Activated T-helper 2 cell treated with anti-CD3 and anti-CD28 coated beads, Interferon-gamma antibody, Interleukin-2, Interleukin-4, amounts not matched to agents 10 μg/mL and 5 μg/mL and 100 μg/mL, durations not matched to agents 14 hours and 24 hours and 36 hours (primary cell): ENCODE results near the gene NFE2L3. TPM values are rescaled to one million over a fixed set of nuclear protein-coding genes. Genes with fewer than 3 reads are reported as not detected.

ENCODE experiments used
- DNase-seq: peaks from one replicate; pipeline ENCODE4 v3.0.0; 2021; ENCODE audit warnings: low spot score
- H3K27ac Mint-ChIP-seq: one replicate; pipeline ENCODE4 v1.8.0; 2021; ENCODE audit warnings: mixed read lengths
- H3K27me3 Mint-ChIP-seq: one replicate; pipeline ENCODE4 v1.8.0; 2021; ENCODE audit warnings: low read depth, mixed read lengths
- H3K36me3 Mint-ChIP-seq: one replicate; pipeline ENCODE4 v1.8.0; 2021; ENCODE audit warnings: low read depth, mixed read lengths
- H3K4me1 Mint-ChIP-seq: one replicate; pipeline ENCODE4 v1.8.0; 2021; ENCODE audit warnings: low read depth, mixed read lengths
- H3K4me3 Mint-ChIP-seq: one replicate; pipeline ENCODE4 v1.8.0; 2021; ENCODE audit warnings: low read depth, mild to moderate bottlenecking, moderate library complexity, mixed read lengths
- H3K9me3 Mint-ChIP-seq: one replicate; pipeline ENCODE4 v1.8.0; 2021; ENCODE audit warnings: mixed read lengths
- intact Hi-C: fragments of 100-400 bp; cut with micrococcal nuclease; formaldehyde crosslinking; loops from one replicate; pipeline ENCODE4 v1.15.1; 2023
- total RNA-seq: library from RNA; stranded (reverse); gene quantifications from 2 replicates; pipeline ENCODE4 v1.2.3, GENCODE V29; 2022

NFE2L3 gene
- total RNA-seq, 1 donor from 2014 or later, result 44.6 TPM

DNA sequence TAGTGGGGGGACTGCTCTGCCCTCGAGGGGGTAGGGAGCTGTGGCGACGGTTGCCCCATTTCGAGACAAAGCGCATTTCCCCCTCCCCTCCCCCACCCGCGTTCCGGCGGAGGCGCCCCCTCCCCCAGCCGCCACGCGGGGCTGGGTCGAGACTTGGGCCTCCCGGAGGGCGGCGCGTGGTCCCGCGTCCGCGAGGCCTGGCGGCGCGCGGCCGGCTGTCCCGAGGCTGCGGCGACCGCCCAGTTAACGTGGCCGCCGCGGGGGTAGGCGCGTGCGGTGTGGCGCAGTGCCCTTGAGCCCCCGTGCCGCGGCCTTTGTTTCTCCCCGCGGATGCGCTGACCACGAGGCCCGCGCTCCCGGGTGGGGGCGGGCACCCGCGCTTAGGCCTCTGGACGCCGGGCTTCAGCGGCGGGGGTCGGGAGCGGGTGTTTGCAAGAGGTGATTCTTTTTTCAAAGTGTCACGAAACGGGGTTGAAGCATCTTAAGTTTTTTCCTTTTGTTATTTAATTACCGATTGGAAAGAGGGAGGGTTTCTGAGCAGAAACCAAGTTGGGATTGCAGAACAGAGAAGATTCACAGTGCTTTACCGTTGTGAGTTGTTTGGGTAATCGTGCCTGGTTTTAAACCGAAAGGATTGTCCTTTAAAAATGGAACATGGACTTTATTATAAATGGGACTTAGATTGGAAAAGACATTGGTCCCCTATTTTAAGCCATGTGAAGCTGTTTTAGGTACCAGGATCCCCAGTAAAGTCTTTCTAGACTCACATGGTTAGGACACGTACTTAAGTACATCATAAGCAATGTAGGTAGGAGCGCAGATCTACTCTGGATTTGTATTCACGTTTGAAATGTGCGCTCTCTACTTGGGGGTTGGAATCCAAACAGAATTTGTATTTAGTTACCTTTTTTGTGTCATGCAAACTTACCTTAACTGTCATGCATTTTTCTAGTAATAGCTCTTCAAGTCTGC, 50.3 kb downstream of the NFE2L3 start:
- Mint-ChIP-seq H3K4me1 (peaks cover 42% of the 10 kb centered on the region), H3K27ac (peak overlapping the region; percentile 88), H3K27me3 (no peaks in the 10 kb centered on the region), H3K36me3 (peaks cover 87% of the 10 kb centered on the region), H3K4me3 (peak overlapping the region; percentile 87), H3K9me3 (no peaks in the 10 kb centered on the region)
- peak; percentile 41 for DNase-seq
- intact Hi-C loops, result loop anchor here (5.0 to 10.0 kb wide), 3 partner anchors 75 to 660 kb away; partner anchors contain the start of gene SKAP2

DNA sequence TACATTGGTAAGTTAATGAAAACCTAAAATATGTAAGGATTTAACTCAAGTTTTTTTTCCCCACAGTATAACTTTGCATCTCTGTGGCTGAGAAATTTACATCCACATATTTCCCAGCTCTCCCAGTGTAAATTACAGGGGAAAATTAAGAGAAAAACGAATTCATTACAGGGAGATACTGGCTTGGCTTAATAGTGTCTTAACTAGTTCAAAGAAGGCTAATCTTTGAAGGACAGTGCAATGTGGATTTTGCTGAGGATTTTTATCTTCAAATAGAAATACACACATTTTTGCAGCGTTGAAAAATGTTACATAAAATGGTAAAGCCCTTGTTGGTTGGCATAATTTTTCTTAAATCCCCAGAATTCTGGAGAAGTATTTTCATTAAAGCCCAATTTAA, 51.0 kb downstream of the NFE2L3 start:
- Mint-ChIP-seq H3K27ac (peak overlapping the region; percentile 88), H3K9me3 (no peaks in the 10 kb centered on the region), H3K4me1 (peaks cover 43% of the 10 kb centered on the region), H3K27me3 (no peaks in the 10 kb centered on the region), H3K4me3 (peak overlapping the region; percentile 87), H3K36me3 (peaks cover 85% of the 10 kb centered on the region)
- no peak for DNase-seq
- intact Hi-C loops, result loop anchor here (5.0 to 10.0 kb wide), 3 partner anchors 74 to 659 kb away; partner anchors contain the start of gene SKAP2

- intact Hi-C loops, result loop anchor here (10.0 kb wide), 1 partner anchor 457 kb away; no protein-coding TSS in a partner anchor
- Mint-ChIP-seq H3K27ac (no peak overlapping the region), H3K36me3 (peaks cover 88% of the 10 kb centered on the region), H3K4me3 (no peak overlapping the region), H3K27me3 (no peaks in the 10 kb centered on the region), H3K9me3 (no peaks in the 10 kb centered on the region), H3K4me1 (peaks cover 42% of the 10 kb centered on the region)
- no peak for DNase-seq
Observed at GRCh38 chr7:26208040-26208439, 56.0 kb downstream of the NFE2L3 start.

GRCh38 chr7:26212921-26213718, 61.1 kb downstream of the NFE2L3 start:
- Mint-ChIP-seq H3K27me3 (no peaks in the 10 kb centered on the region), H3K9me3 (no peaks in the 10 kb centered on the region), H3K4me1 (peaks cover 11% of the 10 kb centered on the region), H3K27ac (no peak overlapping the region), H3K4me3 (no peak overlapping the region), H3K36me3 (peaks cover 52% of the 10 kb centered on the region)
- intact Hi-C loops, result no loop called here
- DNase-seq, result no peak

- intact Hi-C loops, result no loop called here
- no peak for DNase-seq
Observed at GRCh38 chr7:26213807-26214515, 62.0 kb downstream of the NFE2L3 start.

GRCh38 chr7:26216049-26216448, 64.1 kb downstream of the NFE2L3 start:
- Mint-ChIP-seq H3K27ac (no peak overlapping the region), H3K4me1 (peaks cover 8% of the 10 kb centered on the region), H3K4me3 (no peak overlapping the region), H3K36me3 (peaks cover 29% of the 10 kb centered on the region), H3K9me3 (no peaks in the 10 kb centered on the region), H3K27me3 (peaks cover 4% of the 10 kb centered on the region)
- intact Hi-C loops, result no loop called here
- DNase-seq, result no peak

More at GRCh38 chr7:26213807-26214515, 62.0 kb downstream of the NFE2L3 start:
- peaks cover 46% of the 10 kb centered on the region for H3K36me3 Mint-ChIP-seq
- peaks cover 11% of the 10 kb centered on the region for H3K4me1 Mint-ChIP-seq
- H3K27me3 Mint-ChIP-seq, result no peaks in the 10 kb centered on the region
- H3K4me3 Mint-ChIP-seq, result no peak overlapping the region
- H3K27ac Mint-ChIP-seq, result no peak overlapping the region
- no peaks in the 10 kb centered on the region for H3K9me3 Mint-ChIP-seq

GRCh38 chr7:26224359-26224758, 72.4 kb downstream of the NFE2L3 start:
- Mint-ChIP-seq H3K27me3 (peaks cover 29% of the 10 kb centered on the region), H3K36me3 (no peaks in the 10 kb centered on the region), H3K27ac (no peak overlapping the region), H3K9me3 (no peaks in the 10 kb centered on the region), H3K4me3 (no peak overlapping the region), H3K4me1 (no peaks in the 10 kb centered on the region)
- DNase-seq, result no peak
- intact Hi-C loops, result no loop called here

DNA sequence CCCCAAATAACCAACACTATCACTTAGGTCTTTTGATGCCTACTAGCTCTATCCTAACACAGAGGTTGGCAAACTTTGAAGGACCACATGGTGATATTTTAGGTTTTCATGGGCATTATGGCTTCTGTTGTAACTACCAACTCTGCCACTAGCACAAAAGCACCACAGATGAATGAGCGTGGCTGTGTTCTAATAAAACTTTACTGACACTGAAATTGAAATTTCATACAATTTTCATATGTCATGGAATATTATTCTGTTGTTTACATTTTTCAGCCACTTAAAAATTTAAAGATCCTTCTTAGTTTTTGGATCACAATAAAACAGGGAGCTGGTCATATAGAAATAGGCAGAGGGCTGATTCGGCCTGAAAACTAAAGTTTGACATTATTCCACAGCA, 76.0 kb downstream of the NFE2L3 start:
- H3K36me3 Mint-ChIP-seq, result no peaks in the 10 kb centered on the region
- DNase-seq, result no peak
- peaks cover 35% of the 10 kb centered on the region for H3K27me3 Mint-ChIP-seq
- no peak overlapping the region for H3K4me3 Mint-ChIP-seq
- H3K27ac Mint-ChIP-seq, result no peak overlapping the region
- no peaks in the 10 kb centered on the region for H3K9me3 Mint-ChIP-seq
- no peaks in the 10 kb centered on the region for H3K4me1 Mint-ChIP-seq
- intact Hi-C loops, result no loop called here

DNA sequence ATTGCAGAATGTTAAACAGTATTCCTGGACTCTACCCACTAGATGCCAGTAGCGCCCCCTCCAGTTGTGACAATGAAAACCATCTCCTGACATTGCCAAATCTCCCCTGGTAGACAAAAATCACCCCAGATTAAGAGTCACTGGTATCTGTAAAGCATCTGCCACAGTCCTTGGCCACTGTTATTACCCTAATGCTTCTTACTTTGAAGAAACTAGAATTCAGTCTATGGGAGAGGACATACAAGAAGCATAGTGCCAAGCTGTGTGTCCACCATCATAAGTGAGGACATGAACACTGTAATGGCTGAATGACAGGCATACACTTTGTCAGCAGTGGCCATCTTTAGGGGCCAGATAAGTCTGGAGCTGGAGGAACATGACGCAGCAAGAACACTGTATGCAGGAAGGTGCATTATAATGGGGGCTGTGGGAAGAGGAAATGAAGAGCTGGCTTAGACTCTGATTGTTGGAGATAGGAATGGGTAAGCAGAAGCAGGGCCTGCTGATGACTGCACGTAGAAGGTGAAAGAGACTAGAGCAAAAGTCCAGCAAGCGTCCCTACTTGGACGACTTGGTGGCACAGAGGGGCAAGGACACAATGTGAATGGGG, 82.0 kb downstream of the NFE2L3 start:
- intact Hi-C loops, result no loop called here
- Mint-ChIP-seq H3K27me3 (peaks cover 26% of the 10 kb centered on the region), H3K9me3 (no peaks in the 10 kb centered on the region), H3K27ac (no peak overlapping the region), H3K36me3 (no peaks in the 10 kb centered on the region), H3K4me3 (no peak overlapping the region), H3K4me1 (peaks cover 4% of the 10 kb centered on the region)
- no peak for DNase-seq

Other genes starting within 250 kb of the NFE2L3 start
- gene HNRNPA2B1, start 48.5 kb downstream of the NFE2L3 start, total RNA-seq, result 835 and 845 TPM in 2 replicates
- 274 and 275 TPM in 2 replicates for gene CBX3, start 49.5 kb downstream of the NFE2L3 start, total RNA-seq
- gene SNX10, start 139.7 kb downstream of the NFE2L3 start, total RNA-seq, result 54.9 and 59.3 TPM in 2 replicates